Hematopoietic multipotent progenitor cell treated with erythropoietin and hydrocortisone succinate and interleukin-3 and kit ligand, for 15 days (in vitro differentiated cells): ENCODE measurements around the gene BBX.

ENCODE experiments used
- DNase-seq: peaks from one replicate; pipeline ENCODE4 v3.0.0-alpha.2; 2015; ENCODE audit warnings: low spot score

BBX gene

DNA sequence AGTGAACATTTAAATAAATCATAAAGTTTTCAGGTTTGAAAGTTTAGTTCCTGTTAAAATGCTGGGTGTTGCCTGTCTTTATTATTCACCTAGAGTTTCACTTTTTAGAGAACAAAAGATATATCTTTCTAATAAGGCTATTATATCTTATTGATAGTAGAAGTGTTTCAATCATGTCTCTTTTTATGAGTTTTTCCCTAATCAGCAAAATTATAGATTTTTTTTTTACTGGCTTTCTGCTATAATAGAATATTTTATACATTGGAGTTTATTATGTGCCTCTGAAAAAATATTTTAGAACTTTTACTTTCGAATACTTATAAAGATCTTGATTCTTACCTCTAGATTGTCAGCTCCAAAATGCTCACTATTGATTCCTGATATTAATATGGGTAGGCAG lies 131.5 kb downstream of the BBX start:
- DNase-seq, result no peak

DNA sequence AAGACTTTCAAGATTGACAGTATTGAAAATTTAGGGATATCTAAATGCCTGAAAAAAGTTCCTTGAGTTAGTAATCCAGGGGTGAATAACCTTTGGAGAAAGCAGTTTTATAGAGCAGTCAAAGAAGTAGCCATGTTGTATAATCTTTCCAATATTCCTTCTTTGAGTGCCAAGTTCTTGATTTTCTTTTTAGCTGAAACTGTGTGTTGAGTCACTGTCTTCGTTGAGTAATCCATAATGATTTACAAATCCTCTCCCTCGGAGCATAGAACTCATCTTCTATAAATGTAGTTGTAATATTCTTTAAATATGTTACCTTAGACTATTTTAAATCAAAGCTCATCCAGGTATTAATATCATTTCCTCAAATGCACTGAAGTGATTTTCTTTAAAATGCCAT lies 135.2 kb downstream of the BBX start:
- DNase-seq, result no peak

- DNase-seq, result peak; percentile 35
These were observed 137.7 kb downstream of the BBX start for GRCh38 chr3:107660306-107660976.

- DNase-seq, result no peak
These were observed 138.8 kb downstream of the BBX start for GRCh38 chr3:107661447-107662123.

GRCh38 chr3:107662124-107662507 lies 139.4 kb downstream of the BBX start:
- no peak for DNase-seq

DNA sequence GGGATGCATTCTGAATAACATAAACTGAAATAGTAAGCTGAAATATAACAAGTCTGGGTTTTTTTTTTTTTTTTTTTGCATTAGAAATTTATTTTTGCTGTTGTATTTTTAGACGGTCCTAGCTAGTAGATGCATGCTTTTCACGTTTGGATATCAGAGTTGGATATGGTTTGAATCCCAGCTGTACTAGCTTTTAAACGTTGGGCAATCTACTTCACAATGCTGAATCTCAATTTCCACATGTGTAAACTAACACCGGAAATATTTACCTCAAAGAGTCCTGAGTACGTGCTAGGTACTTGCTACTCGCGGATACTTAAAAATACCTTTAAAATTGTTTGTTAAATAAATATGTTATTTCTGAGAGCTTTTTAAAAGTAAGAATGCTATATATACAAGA lies 139.8 kb downstream of the BBX start:
- no peak for DNase-seq

DNA sequence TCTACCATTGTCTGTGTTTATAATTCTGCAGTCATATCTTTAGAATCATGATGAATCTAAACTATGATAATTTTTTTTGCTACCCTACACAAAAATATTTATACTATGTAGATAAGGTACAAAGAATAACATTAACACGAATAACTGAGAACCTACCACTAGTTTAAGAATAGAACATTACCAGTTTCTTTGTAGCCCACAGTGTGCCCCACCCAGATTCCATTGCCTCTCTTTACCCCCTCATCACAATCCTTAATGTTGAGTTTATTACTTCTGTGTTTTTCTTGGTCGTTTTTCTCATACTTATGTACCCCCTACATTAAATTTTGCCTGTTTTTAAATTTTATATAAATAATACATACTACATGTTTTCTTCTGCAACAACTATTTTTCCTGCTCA lies 140.5 kb downstream of the BBX start:
- DNase-seq, result no peak

DNA sequence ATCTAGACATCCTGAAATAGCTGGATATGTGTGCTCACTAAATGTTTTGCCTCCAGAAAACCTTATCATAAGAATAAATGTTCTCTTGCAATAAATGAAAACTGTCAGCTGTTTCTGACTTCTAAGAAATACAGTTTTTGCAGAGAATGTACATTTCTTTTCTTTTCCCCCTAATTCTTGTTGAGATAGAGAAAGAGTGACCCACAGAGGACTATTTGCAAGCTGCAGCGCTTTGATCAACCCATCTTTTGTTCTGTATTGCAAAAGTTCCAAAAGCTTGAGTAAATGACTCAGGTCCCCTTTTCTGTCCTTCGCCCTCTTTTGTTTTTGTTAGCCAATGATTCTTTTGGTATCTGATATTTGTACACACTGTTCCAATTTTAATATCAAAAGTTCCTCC lies 141.9 kb downstream of the BBX start:
- DNase-seq, result no peak

GRCh38 chr3:107665351-107665750 lies 142.6 kb downstream of the BBX start:
- DNase-seq, result no peak

GRCh38 chr3:107666853-107667252 lies 144.1 kb downstream of the BBX start:
- no peak for DNase-seq

DNA sequence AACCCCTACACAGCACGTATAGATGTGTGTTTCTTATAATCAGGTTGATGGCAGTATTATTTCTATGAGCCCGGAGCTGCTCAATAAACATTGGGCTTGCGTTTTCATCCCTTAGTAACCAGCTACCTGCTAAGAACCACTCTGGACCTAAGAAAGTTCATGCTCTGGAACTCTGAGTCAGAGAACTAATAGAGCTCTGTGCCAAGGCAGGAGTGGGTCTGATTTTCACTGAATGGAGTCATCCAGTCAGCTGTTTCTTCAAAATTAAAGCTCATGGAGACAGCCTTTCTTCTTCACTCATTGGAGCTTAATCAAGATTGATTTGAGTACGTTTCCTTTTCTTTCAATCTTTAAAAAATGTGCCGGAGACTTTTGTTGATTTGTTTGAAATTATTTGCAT lies 145.7 kb downstream of the BBX start:
- DNase-seq, result no peak

DNA sequence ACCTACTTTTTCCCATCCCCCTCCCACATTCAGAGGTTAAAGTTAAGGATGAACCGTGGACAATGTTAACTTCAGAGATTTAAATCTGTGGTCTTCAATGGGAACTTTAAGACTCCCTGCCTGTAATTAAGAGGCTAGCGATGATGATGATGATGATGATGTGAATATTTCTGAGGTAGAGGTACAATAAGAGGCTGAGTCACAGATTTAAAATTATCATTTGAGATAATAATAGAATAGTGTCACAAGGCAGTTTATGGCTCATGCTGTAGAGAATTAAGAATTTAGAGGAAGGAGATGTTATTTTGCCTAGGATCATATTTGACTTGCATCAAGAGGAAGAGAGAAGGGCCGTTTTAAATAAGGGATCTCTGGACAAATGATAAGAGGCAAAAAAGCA lies 146.2 kb downstream of the BBX start:
- no peak for DNase-seq

GRCh38 chr3:107669669-107670068 lies 146.9 kb downstream of the BBX start:
- no peak for DNase-seq

GRCh38 chr3:107670986-107671385 lies 148.2 kb downstream of the BBX start:
- DNase-seq, result no peak

DNA sequence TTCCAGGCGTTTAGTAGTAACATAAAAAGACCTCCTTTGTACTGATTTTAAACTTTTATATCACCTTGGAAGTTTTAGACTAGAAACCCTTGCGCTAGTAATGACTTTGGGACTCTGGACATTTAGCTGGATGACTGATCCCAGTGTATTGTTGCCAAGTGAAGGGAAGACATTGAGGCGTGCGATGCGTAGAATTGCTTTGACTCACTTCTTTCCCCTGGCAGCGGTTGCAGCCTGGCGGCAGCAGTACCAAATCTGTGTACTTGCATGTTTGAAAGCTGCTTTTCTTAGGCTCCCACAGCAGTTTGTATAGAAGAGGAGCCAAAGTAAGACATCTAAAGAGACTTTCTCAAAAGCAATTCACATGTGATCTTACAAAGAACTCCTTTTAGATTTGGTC lies 151.6 kb downstream of the BBX start:
- DNase-seq, result no peak

DNA sequence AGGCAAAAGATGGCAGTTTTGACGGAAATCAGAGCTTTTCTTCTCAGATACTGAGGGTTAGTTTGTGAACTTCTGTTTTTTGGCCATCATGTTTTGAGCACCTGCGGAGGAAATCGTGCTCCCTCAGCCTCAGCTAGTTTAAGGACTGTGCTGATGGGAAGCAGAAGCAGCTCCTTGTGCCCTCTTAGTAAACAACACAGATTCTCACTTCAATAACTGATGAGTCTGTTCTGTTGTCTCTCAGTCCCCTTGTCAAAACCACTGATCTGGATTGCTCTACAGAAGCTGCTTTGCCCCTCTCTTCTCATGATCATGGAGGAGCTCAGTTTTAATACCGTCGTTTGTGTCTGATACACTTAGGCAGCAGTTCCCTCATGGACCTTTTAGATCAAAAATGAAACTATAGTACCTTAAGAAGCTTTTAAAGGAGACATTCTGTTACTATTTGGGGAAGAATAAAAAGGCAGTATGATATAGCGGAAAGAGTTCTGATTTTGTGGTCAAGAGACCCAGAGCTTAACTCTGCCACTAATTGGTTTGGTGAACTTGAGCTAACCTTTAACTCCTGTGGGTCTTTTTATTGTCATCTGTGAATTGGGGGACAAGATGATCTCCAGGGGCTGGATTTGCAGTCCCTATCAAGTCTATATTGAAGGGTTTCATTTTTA lies 152.6 kb downstream of the BBX start:
- DNase-seq, result no peak

DNA sequence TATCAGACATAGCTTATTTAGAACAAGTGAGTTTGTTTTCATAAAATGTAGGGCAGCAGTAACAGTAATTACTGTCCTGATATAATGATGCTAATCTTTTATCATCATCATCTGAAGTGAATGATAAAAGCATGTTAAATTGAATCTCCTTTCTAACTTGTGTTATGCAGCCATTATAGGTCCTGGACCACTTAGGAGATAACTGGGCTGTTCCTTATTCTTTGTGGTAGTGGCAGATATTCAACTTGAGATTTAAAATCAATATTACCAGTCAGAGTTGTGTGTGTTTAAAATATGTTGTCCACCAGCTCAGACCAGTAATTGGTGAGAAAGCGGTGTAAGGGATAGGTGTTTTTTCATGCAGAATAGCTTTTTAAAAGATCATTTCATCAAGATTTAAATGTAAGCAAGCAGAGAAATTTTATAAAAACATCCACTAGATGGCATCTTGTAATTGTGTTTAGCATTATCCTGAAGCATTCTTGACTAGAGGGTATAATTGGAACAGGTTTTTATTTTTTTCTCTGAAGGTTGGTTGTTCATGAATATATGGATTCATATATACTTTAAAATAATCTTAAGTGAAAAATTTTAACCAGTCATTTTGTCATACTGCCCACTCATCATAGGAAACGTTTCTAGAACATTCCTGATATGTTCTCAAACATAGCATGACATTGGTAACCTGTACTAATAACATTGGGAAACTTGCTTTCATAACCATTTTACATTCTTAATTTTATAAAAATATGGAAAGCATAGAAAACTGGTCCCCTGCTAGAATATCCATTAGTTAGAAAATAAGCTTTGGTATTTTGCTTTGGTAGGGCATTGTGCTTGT lies 153.9 kb downstream of the BBX start:
- DNase-seq, result peak; percentile 45

DNA sequence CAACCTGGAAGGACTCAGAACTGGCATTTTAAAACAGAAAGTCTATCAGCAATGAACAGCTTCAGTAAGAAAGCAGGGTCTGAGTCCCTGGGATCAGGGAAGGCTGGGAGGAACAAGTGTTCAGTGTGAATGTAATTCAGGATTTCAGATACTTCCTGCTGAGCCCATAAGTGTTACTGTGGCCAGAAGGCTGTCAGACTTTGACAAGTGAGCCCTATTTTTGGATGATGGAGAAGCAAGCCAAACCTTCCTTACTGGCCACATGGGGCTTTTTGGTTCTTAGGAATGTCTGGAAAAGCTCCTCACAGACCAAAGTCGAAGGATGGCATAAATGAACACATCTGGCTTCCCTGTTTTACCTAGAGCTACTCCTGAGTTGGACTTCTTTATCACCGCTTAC lies 157.2 kb downstream of the BBX start:
- DNase-seq, result no peak

GRCh38 chr3:107680698-107681097 lies 157.9 kb downstream of the BBX start:
- DNase-seq, result no peak

- DNase-seq, result no peak
These were observed 158.6 kb downstream of the BBX start for GRCh38 chr3:107681396-107681795.

DNA sequence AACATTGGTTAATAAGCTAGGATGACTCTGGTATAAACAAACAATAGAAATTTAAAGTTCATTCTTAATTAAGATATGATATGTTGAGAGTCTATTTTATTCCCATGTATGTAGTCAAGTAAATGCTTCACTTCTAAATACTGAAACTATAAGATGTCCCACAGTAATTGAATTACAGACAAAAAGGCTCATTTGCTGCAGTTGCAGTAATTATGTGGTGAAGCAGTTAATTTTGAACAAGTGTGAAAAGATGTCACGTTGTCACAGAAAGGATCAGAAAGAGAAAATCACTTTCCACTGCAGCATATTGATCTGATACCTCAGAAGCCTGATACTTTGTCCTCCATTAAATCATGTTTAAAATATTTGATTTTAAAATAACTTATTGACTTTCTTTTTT lies 159.8 kb downstream of the BBX start:
- DNase-seq, result no peak

GRCh38 chr3:107683447-107683846 lies 160.7 kb downstream of the BBX start:
- no peak for DNase-seq
